ENCODE measurements around the gene PRMT1. TPM values are rescaled to one million over a fixed set of nuclear protein-coding genes. Genes with fewer than 3 reads are reported as not detected.

PRMT1 gene
- polyA plus RNA-seq, 3 donors, result 60.1 to 94.4 (median 74.3) TPM

DNA sequence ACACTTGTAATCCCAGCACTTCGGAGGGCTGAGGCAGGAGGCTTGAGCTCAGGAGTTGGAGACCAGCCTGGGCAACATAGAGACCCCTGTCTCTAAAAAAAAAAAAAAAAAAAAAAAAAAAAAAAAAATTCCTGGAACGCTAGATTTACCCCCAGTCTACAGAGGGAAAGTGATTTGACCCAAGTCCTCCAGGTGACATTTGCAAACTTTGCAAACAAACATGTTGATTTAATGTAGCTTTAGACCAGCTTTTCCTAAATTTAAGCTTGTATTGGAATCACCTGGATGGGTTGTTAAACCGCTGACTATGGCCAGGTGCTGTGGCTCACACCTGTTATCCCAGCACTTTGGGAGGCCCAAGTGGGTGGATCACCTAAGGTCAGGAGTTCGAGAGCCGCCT is 22.3 kb downstream of the PRMT1 start:
- no peaks in the 10 kb centered on the region for H3K36me3 Mint-ChIP-seq
- WGBS (ENCODE audit: insufficient coverage), result 94% methylated on average over 3 of the region's 5 CpGs
- H3K79me2 ChIP-seq (ENCODE audit: insufficient read depth, low read length), result no peaks in the 10 kb centered on the region
- H3K4me1 Mint-ChIP-seq, result peaks cover 2% of the 10 kb centered on the region
- peaks cover 0 to 4% of the 10 kb centered on the region in 2 donors for H3K27me3 ChIP-seq (ENCODE audit: control insufficient read depth in 2 of 2, insufficient read depth in 2 of 2, low read length in 2 of 2)
- H3K9me3 ChIP-seq (replicated peaks in 1 of 2; ENCODE audit: control insufficient read depth in 1 of 2, insufficient read depth in 1 of 2, low read length in 2 of 2), result no peaks in the 10 kb centered on the region
- H3K4me3 Mint-ChIP-seq, result no peak overlapping the region
- H4K20me1 ChIP-seq (ENCODE audit: insufficient read depth, low read length), result no peaks in the 10 kb centered on the region
- no peaks in the 10 kb centered on the region for H3K4me1 ChIP-seq (ENCODE audit: control insufficient read depth in 1 of 2, insufficient read depth in 2 of 2, low read length in 2 of 2)
- no peak overlapping the region for H3K4me3 ChIP-seq (replicated peaks in 1 of 3; ENCODE audit: low read depth in 2 of 3, low read length in 3 of 3)
- H3K9me3 Mint-ChIP-seq, result peaks cover 0 to 3% (median 0%) of the 10 kb centered on the region in 7 donors
- H3K27me3 Mint-ChIP-seq (ENCODE audit: low read depth in 3 of 3), result peaks cover 9 to 28% (median 11%) of the 10 kb centered on the region in 3 donors
- intact Hi-C loops (cut with micrococcal nuclease), result no loop called here
- no peak overlapping the region for H3K9ac ChIP-seq (ENCODE audit: insufficient read depth, low read length, poor library complexity, severe bottlenecking)
- H3K27ac Mint-ChIP-seq, result no peak overlapping the region
- no peak for DNase-seq
- H3K4me2 ChIP-seq (replicated peaks; ENCODE audit: extremely low read depth, low read length, poor library complexity, severe bottlenecking), result no peak overlapping the region
- no peak overlapping the region for H2AFZ ChIP-seq (ENCODE audit: insufficient read depth, low read depth, low read length, poor library complexity, severe bottlenecking)
- TF ChIP-seq CTCF (IDR thresholded peaks at IDR 0.05), result no peak
- H3K27ac ChIP-seq (ENCODE audit: low read depth in 1 of 2, low read length in 2 of 2), result no peak overlapping the region
- no peaks in the 10 kb centered on the region for H3K36me3 ChIP-seq (replicated peaks in 1 of 2; ENCODE audit: control insufficient read depth in 1 of 2, insufficient read depth in 2 of 2, low read length in 2 of 2)

GRCh38 chr19:49700563-49700962 is 23.5 kb downstream of the PRMT1 start:
- Mint-ChIP-seq H3K9me3 (peaks cover 0 to 2% (median 0%) of the 10 kb centered on the region in 7 donors), H3K27ac (no peak overlapping the region), H3K36me3 (no peaks in the 10 kb centered on the region), H3K4me3 (peak overlapping the region in 1 of 2 donors; percentile 35), H3K4me1 (peaks cover 2% of the 10 kb centered on the region), H3K27me3 (ENCODE audit: low read depth in 3 of 3) (peaks cover 9 to 28% (median 9%) of the 10 kb centered on the region in 3 donors)
- Histone ChIP-seq H3K9ac (ENCODE audit: insufficient read depth, low read length, poor library complexity, severe bottlenecking) (no peak overlapping the region), H3K27me3 (ENCODE audit: control insufficient read depth in 2 of 2, insufficient read depth in 2 of 2, low read length in 2 of 2) (peaks cover 0 to 4% of the 10 kb centered on the region in 2 donors), H3K79me2 (ENCODE audit: insufficient read depth, low read length) (no peaks in the 10 kb centered on the region), H3K4me1 (ENCODE audit: control insufficient read depth in 1 of 2, insufficient read depth in 2 of 2, low read length in 2 of 2) (no peaks in the 10 kb centered on the region), H3K4me3 (replicated peaks in 1 of 3; ENCODE audit: low read depth in 2 of 3, low read length in 3 of 3) (no peak overlapping the region), H3K36me3 (replicated peaks in 1 of 2; ENCODE audit: control insufficient read depth in 1 of 2, insufficient read depth in 2 of 2, low read length in 2 of 2) (no peaks in the 10 kb centered on the region), H3K4me2 (replicated peaks; ENCODE audit: extremely low read depth, low read length, poor library complexity, severe bottlenecking) (no peak overlapping the region), H2AFZ (ENCODE audit: insufficient read depth, low read depth, low read length, poor library complexity, severe bottlenecking) (no peak overlapping the region), H3K27ac (ENCODE audit: low read depth in 1 of 2, low read length in 2 of 2) (no peak overlapping the region), H3K9me3 (replicated peaks in 1 of 2; ENCODE audit: control insufficient read depth in 1 of 2, insufficient read depth in 1 of 2, low read length in 2 of 2) (no peaks in the 10 kb centered on the region), H4K20me1 (ENCODE audit: insufficient read depth, low read length) (no peaks in the 10 kb centered on the region)
- DNase-seq, result no peak
- intact Hi-C loops (cut with micrococcal nuclease), result no loop called here
- WGBS (ENCODE audit: insufficient coverage), result 79% methylated on average over 11 of the region's 11 CpGs
- TF ChIP-seq CTCF (IDR thresholded peaks at IDR 0.05), result no peak
